Measurements from ENCODE around the gene CYREN. TPM values are rescaled to one million over a fixed set of nuclear protein-coding genes. Genes with fewer than 3 reads are reported as not detected.
A peak's percentile ranks its signal among the peaks of the same experiment; 100 is the strongest.

Gene CYREN
- total and polyA plus RNA-seq, 2 experiments from 2014 or later, result 22.7 to 70.6 TPM

DNA sequence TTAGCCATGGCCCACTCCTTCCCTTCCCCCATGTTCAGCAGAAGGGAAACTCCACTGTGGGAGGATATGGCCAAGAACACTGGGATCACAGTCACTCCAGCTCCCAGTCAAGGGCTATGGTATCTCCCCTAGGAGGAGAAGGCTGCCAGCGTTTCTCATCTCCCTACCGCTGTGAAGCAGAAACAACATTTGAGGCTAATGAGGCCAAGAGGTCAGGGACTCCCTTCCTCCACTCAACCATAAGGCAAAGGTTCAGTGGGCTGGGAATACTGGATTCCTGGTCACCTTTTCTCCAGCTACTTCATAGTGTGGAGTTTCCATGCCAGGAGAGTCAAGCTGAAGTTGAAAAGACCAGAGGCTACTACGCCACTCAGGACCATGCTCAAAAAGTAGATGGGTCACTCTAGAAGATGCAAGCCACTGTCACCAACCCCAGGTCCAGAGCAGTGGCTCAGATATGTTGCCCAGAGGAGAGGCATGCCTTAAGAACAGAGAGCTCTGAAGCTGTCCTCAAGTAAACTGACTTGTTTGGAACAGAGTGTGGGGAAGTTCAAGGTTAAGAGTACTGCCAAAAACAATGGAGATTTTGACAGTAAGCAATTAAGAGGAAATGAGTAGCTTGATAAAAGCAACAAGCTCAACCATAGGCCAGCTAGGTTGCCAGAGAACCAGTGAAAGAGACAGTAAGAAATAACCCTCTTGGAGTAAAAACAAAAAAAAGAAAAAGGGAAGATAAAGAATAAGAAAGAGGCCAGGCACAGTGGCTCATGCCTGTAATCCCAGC, 26.4 kb downstream of the CYREN start (continued):
- TF ChIP-seq ZNF331 (CRISPR knock-in tag; IDR thresholded peaks at IDR 0.05; ENCODE audit: low read depth), result no peak
- TF ChIP-seq NANOG (IDR thresholded peaks at IDR 0.05; ENCODE audit: borderline replicate concordance), result no peak
- no peak for TF ChIP-seq POLR2AphosphoS5 (IDR thresholded peaks at IDR 0.05; ENCODE audit: low read depth)
- no peak for TF ChIP-seq JUNB (IDR thresholded peaks at IDR 0.05; ENCODE audit: unreplicated experiment)
- no peak for TF ChIP-seq CTCF (conservative IDR thresholded peaks at IDR 0.05; ENCODE audit: low read depth in 2 of 2)

DNA sequence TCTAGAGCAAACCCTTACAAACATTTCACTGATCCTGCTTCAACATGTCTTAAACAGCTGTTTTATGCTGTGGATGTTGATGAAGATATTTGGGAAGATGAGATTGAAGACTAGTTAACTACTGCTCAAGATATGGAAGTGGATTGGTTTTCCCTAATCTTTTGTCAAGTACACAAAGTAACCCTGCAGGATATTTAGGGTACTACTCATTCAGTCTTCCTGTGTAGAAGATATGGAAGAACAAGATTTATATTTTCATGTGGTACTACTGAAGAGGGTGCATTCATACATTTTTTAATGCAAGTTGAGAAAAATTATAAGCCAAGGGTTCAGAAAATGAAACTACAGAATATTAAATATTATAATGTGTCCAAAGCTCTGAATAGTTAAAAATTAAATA, 40.9 kb downstream of the CYREN start:
- Mint-ChIP-seq H3K27me3 (ENCODE audit: insufficient read depth, low read depth, poor library complexity) (no peaks in the 10 kb centered on the region), H3K27ac (no peak overlapping the region), H3K9me3 (no peaks in the 10 kb centered on the region; the same call in 2 of the 3 replicates), H3K4me3 (no peak overlapping the region), H3K4me1 (no peaks in the 10 kb centered on the region), H3K36me3 (ENCODE audit: low read depth) (no peaks in the 10 kb centered on the region)
- no peak overlapping the region for H3K27ac ChIP-seq (ENCODE audit: low read depth)
- H3K36me3 ChIP-seq (ENCODE audit: insufficient read depth), result no peaks in the 10 kb centered on the region
- no peaks in the 10 kb centered on the region for H3K27me3 ChIP-seq (ENCODE audit: insufficient read depth)
- H3K4me1 ChIP-seq (ENCODE audit: insufficient read depth), result no peaks in the 10 kb centered on the region
- no peak overlapping the region for H2AFZ ChIP-seq
- no peaks in the 10 kb centered on the region for H3F3A ChIP-seq (replicated peaks; ENCODE audit: low read depth)
- 0 out of 4 replicates have a peak, but pooled peaks of 1 of the 2 experiments have one; percentile 12 for TF ChIP-seq CTCF (conservative IDR thresholded peaks at IDR 0.05; ENCODE audit: low read depth in 2 of 2)
- TF ChIP-seq, protein P1, sequence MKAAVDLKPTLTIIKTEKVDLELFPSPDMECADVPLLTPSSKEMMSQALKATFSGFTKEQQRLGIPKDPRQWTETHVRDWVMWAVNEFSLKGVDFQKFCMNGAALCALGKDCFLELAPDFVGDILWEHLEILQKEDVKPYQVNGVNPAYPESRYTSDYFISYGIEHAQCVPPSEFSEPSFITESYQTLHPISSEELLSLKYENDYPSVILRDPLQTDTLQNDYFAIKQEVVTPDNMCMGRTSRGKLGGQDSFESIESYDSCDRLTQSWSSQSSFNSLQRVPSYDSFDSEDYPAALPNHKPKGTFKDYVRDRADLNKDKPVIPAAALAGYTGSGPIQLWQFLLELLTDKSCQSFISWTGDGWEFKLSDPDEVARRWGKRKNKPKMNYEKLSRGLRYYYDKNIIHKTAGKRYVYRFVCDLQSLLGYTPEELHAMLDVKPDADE (IDR thresholded peaks at IDR 0.05), result no peak
- ATAC-seq, result no peak
- no peaks in the 10 kb centered on the region for H3K9me2 ChIP-seq (ENCODE audit: insufficient read depth)
- H4K20me1 ChIP-seq (replicated peaks; ENCODE audit: insufficient read depth), result no peaks in the 10 kb centered on the region
- no peak overlapping the region for H3K4me2 ChIP-seq
- H3K4me3 ChIP-seq, result no peak overlapping the region
- peak; percentile 22 for DNase-seq (ENCODE audit: low spot score)
- H3K79me2 ChIP-seq (replicated peaks; ENCODE audit: insufficient read depth), result no peaks in the 10 kb centered on the region

DNA sequence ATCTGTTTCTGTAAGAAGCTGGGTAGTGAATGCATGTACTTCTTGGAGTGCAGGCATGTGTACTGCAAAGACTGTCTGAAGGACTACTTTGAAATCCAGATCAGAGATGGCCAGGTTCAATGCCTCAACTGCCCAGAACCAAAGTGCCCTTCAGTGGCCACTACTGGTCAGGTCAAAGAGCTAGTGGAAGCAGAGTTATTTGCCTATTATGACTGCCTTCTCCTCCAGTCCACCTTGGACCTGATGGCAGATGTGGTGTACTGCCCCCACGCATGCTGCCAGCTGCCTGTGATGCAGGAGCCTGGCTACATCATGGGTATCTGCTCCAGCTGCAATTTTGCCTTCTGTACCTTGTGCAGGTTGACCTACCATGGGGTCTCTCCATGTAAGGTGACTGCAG, 41.6 kb downstream of the CYREN start:
- Histone ChIP-seq H3K4me2 (no peak overlapping the region), H3K36me3 (ENCODE audit: insufficient read depth) (no peaks in the 10 kb centered on the region), H3K4me3 (no peak overlapping the region), H3K27me3 (ENCODE audit: insufficient read depth) (no peaks in the 10 kb centered on the region), H4K20me1 (replicated peaks; ENCODE audit: insufficient read depth) (no peaks in the 10 kb centered on the region), H2AFZ (no peak overlapping the region), H3K27ac (ENCODE audit: low read depth) (no peak overlapping the region), H3K4me1 (ENCODE audit: insufficient read depth) (no peaks in the 10 kb centered on the region), H3F3A (replicated peaks; ENCODE audit: low read depth) (no peaks in the 10 kb centered on the region), H3K9me2 (ENCODE audit: insufficient read depth) (no peaks in the 10 kb centered on the region), H3K79me2 (replicated peaks; ENCODE audit: insufficient read depth) (no peaks in the 10 kb centered on the region)
- H3K27ac Mint-ChIP-seq, result no peak overlapping the region
- H3K9me3 Mint-ChIP-seq, result no peaks in the 10 kb centered on the region; the same call in 2 of the 3 replicates
- DNase-seq (ENCODE audit: low spot score), result no peak
- H3K36me3 Mint-ChIP-seq (ENCODE audit: low read depth), result no peaks in the 10 kb centered on the region
- no peak overlapping the region for H3K4me3 Mint-ChIP-seq
- no peaks in the 10 kb centered on the region for H3K27me3 Mint-ChIP-seq (ENCODE audit: insufficient read depth, low read depth, poor library complexity)
- no peak for ATAC-seq
- H3K4me1 Mint-ChIP-seq, result no peaks in the 10 kb centered on the region
- TF ChIP-seq NANOG (IDR thresholded peaks at IDR 0.05; ENCODE audit: borderline replicate concordance) (no peak), JUNB (IDR thresholded peaks at IDR 0.05; ENCODE audit: unreplicated experiment) (no peak), STAT1 (IDR thresholded peaks at IDR 0.05; ENCODE audit: unreplicated experiment) (no peak), EZH2phosphoT487 (IDR thresholded peaks at IDR 0.05; ENCODE audit: unreplicated experiment) (no peak), CREB1 (CRISPR knock-in tag; IDR thresholded peaks at IDR 0.05; ENCODE audit: low read depth) (no peak), EZH2 (IDR thresholded peaks at IDR 0.05; ENCODE audit: low read depth, unreplicated experiment) (no peak), ZNF114 (CRISPR knock-in tag; IDR thresholded peaks at IDR 0.05) (no peak), POLR2AphosphoS5 (IDR thresholded peaks at IDR 0.05; ENCODE audit: low read depth) (no peak)
- TF ChIP-seq, protein P1 (IDR thresholded peaks at IDR 0.05), result no peak
